H9 (cell line): ENCODE data around the gene B3GNT5. TPM values are rescaled to one million over a fixed set of nuclear protein-coding genes. Genes with fewer than 3 reads are reported as not detected.

Source experiments
- DNase-seq: peaks from one replicate; pipeline ENCODE4 v3.0.0-alpha.2; 2017
- H2AFZ ChIP-seq: one replicate; pipeline ENCODE4 v1.6.1; 2013; ENCODE audit warnings: mild to moderate bottlenecking, low read length, control low read depth, moderate library complexity
- H2AK5ac ChIP-seq: 2 replicates; pipeline ENCODE4 v1.6.1; 2013; ENCODE audit warnings: low read length, control low read depth, mixed read lengths; ENCODE audit not compliant: insufficient read length
- H2BK120ac ChIP-seq: one replicate; pipeline ENCODE4 v1.6.1; 2013; ENCODE audit warnings: low read depth, mild to moderate bottlenecking, low read length, control low read depth, inconsistent platforms; ENCODE audit not compliant: poor library complexity, severe bottlenecking
- H2BK12ac ChIP-seq: 2 replicates; pipeline ENCODE4 v1.6.1; 2013; ENCODE audit warnings: low read length, control low read depth, mixed read lengths, low read depth; ENCODE audit not compliant: insufficient read length
- H2BK15ac ChIP-seq: 2 replicates; pipeline ENCODE4 v1.6.1; 2013; ENCODE audit warnings: low read depth, low read length, control low read depth
- H2BK20ac ChIP-seq: one replicate; pipeline ENCODE4 v1.6.1; 2013; ENCODE audit warnings: low read depth, mild to moderate bottlenecking, low read length, control low read depth, inconsistent platforms; ENCODE audit not compliant: poor library complexity, severe bottlenecking
- H2BK5ac ChIP-seq: 2 replicates; pipeline ENCODE4 v1.6.1; 2013; ENCODE audit warnings: low read length, control low read depth, mixed read lengths; ENCODE audit not compliant: insufficient read length
- H3K14ac ChIP-seq: 2 replicates; pipeline ENCODE4 v1.6.1; 2013; ENCODE audit warnings: low read length, control low read depth; ENCODE audit not compliant: insufficient read depth
- H3K18ac ChIP-seq: 2 replicates; pipeline ENCODE4 v1.6.1; 2013; ENCODE audit warnings: low read depth, mild to moderate bottlenecking, mixed read lengths, low read length, control low read depth; ENCODE audit not compliant: insufficient read length
- H3K23ac ChIP-seq: 2 replicates; pipeline ENCODE4 v1.6.1; 2013; ENCODE audit warnings: low read length, control low read depth, mixed read lengths, low read depth; ENCODE audit not compliant: insufficient read length
- H3K23me2 ChIP-seq: 2 replicates; pipeline ENCODE4 v1.6.1; 2013; ENCODE audit warnings: low read depth, mild to moderate bottlenecking, mixed read lengths, low read length, control low read depth; ENCODE audit not compliant: insufficient read length, poor library complexity, severe bottlenecking
- H3K27ac ChIP-seq: 2 replicates; pipeline ENCODE4 v1.5.1; 2013; ENCODE audit warnings: low read length, control low read depth, mixed read lengths, low read depth; ENCODE audit not compliant: insufficient read length
- H3K27me3 ChIP-seq: 2 replicates; pipeline ENCODE4 v1.6.1; 2013; ENCODE audit warnings: low read length, control low read depth, inconsistent platforms; ENCODE audit not compliant: insufficient read depth
- H3K4ac ChIP-seq: 2 replicates; pipeline ENCODE4 v1.6.1; 2013; ENCODE audit warnings: low read depth, mild to moderate bottlenecking, control low read depth, inconsistent platforms, low read length, moderate library complexity
- H3K4me1 ChIP-seq: 2 replicates; pipeline ENCODE4 v1.6.1; 2013; ENCODE audit warnings: low read length, control low read depth, inconsistent platforms; ENCODE audit not compliant: insufficient read depth
- H3K4me2 ChIP-seq: 2 replicates; pipeline ENCODE4 v1.6.1; 2013; ENCODE audit warnings: low read length, control low read depth, mixed read lengths; ENCODE audit not compliant: insufficient read length, insufficient read depth
- H3K56ac ChIP-seq: 2 replicates; pipeline ENCODE4 v1.6.1; 2013; ENCODE audit warnings: low read depth, mild to moderate bottlenecking, mixed read lengths, low read length, control low read depth; ENCODE audit not compliant: insufficient read length
- H3K79me1 ChIP-seq: 2 replicates; pipeline ENCODE4 v1.6.1; 2013; ENCODE audit warnings: low read depth, mild to moderate bottlenecking, moderate library complexity, low read length, control low read depth, inconsistent platforms; ENCODE audit not compliant: insufficient read depth, poor library complexity, severe bottlenecking
- H3K79me2 ChIP-seq: 2 replicates; pipeline ENCODE4 v1.6.1; 2013; ENCODE audit warnings: low read length, control low read depth, inconsistent platforms; ENCODE audit not compliant: insufficient read depth
- H3K9ac ChIP-seq: 2 replicates; pipeline ENCODE4 v1.6.1; 2013; ENCODE audit warnings: low read length, control low read depth, mixed read lengths; ENCODE audit not compliant: insufficient read length; ENCODE audit errors: extremely low read depth
- H3K9me3 ChIP-seq: one replicate; pipeline ENCODE4 v1.6.1; 2013; ENCODE audit warnings: low read depth, low read length, inconsistent platforms; ENCODE audit not compliant: control insufficient read depth
- H3T11ph ChIP-seq: one replicate; pipeline ENCODE4 v1.6.1; 2013; ENCODE audit warnings: mild to moderate bottlenecking, low read length, control low read depth, inconsistent platforms
- H4K20me1 ChIP-seq: one replicate; pipeline ENCODE4 v1.6.1; 2013; ENCODE audit not compliant: control insufficient read depth, insufficient read length, insufficient read depth
- H4K5ac ChIP-seq: 2 replicates; pipeline ENCODE4 v1.6.1; 2013; ENCODE audit warnings: low read depth, mild to moderate bottlenecking, mixed read lengths, low read length, control low read depth; ENCODE audit not compliant: insufficient read length
- H4K8ac ChIP-seq: replicated peaks from 2 replicates; pipeline ENCODE4 v1.6.1; 2013; ENCODE audit warnings: low read length, control low read depth, mixed read lengths, low read depth; ENCODE audit not compliant: insufficient read length
- H4K91ac ChIP-seq: 2 replicates; pipeline ENCODE4 v1.6.1; 2013; ENCODE audit warnings: low read depth, mild to moderate bottlenecking, moderate library complexity, mixed read lengths, low read length, control low read depth; ENCODE audit not compliant: insufficient read length
- H3K27ac Mint-ChIP-seq, 3 experiments: 2 replicates in 2 of 3; 3 replicates in 1 of 3; pipeline ENCODE4 v1.8.0; 2020 to 2021; ENCODE audit warnings: mixed read lengths in 3 of 3, mild to moderate bottlenecking in 1 of 3, moderate library complexity in 1 of 3
- H3K27me3 Mint-ChIP-seq: 2 replicates; pipeline ENCODE4 v1.8.0; 2021; ENCODE audit warnings: low read depth, mild to moderate bottlenecking, moderate library complexity, mixed read lengths
- H3K36me3 Mint-ChIP-seq, 3 experiments: 2 replicates in 2 of 3; 3 replicates in 1 of 3; pipeline ENCODE4 v1.8.0; 2020 to 2021; ENCODE audit warnings: low read depth in 3 of 3, mixed read lengths in 3 of 3; ENCODE audit not compliant: insufficient read depth in 1 of 3
- H3K4me1 Mint-ChIP-seq, 2 experiments: 2 replicates each; pipeline ENCODE4 v1.8.0; 2020; ENCODE audit warnings: mixed read lengths in 2 of 2
- H3K4me3 Mint-ChIP-seq, 2 experiments: 2 replicates in 1 of 2; 3 replicates in 1 of 2; pipeline ENCODE4 v1.8.0; 2020 to 2021; ENCODE audit warnings: mild to moderate bottlenecking in 2 of 2, mixed read lengths in 2 of 2, moderate library complexity in 1 of 2
- H3K9me3 Mint-ChIP-seq, 2 experiments: 2 replicates in 1 of 2; 3 replicates in 1 of 2; pipeline ENCODE4 v1.8.0; 2020; ENCODE audit warnings: mild to moderate bottlenecking in 2 of 2, mixed read lengths in 2 of 2, moderate library complexity in 1 of 2
- WGBS: extraction: QIAGEN DNeasy Blood & Tissue Kit; methylation state at CpG from one replicate; pipeline ENCODE4 v1.1.7; 2013; ENCODE audit warnings: missing lambda C conversion rate, low lambda C conversion rate, mixed read lengths; ENCODE audit not compliant: insufficient read length; ENCODE audit errors: extremely low coverage; 5-methylcytosine and 5-hydroxymethylcytosine counted together
- total RNA-seq: library from RNA; stranded (reverse); gene quantifications from 2 replicates; pipeline ENCODE4 v1.2.1, GENCODE V29; 2021
- TF ChIP-seq, protein P1 (sequence below): fragments of 200-600 bp; sonication (generic); conservative IDR thresholded peaks from 3 replicates; pipeline ENCODE4 v1.8.0; 2021; ENCODE audit warnings: antibody characterized with exemption, mild to moderate bottlenecking

The B3GNT5 gene
- total RNA-seq, 1 experiment from 2014 or later: 7.3 TPM

DNA sequence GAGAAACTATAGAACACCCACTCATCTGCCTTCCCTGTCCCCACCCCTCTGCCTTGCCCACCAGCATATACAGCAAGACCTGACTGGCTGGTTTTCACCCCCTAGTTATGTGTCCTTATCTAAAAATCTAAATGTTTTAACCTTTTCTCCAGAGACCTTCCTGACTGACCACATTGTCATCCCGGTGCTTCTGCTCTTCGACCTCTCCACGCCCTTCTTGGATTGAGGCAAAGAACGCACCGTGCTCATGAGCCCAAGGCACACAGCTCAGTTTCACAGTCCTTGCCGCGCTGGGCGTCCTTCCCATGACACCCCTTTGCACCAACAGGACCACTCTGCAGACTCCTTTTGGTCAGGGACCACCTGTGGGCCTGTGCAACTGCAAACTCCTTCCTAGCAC, 62.7 kb downstream of the B3GNT5 start:
- H3K14ac ChIP-seq: no peak overlapping the region
- H3K23me2 ChIP-seq: no peaks in the 10 kb centered on the region
- no peak overlapping the region for H2AFZ ChIP-seq
- no peak overlapping the region for H3K27ac ChIP-seq
- H3K9me3 Mint-ChIP-seq: no peaks in the 10 kb centered on the region
- H2BK5ac ChIP-seq: no peak overlapping the region
- H4K91ac ChIP-seq: no peak overlapping the region
- H3K27me3 Mint-ChIP-seq: no peaks in the 10 kb centered on the region
- H3K18ac ChIP-seq: no peak overlapping the region
- TF ChIP-seq, protein P1, sequence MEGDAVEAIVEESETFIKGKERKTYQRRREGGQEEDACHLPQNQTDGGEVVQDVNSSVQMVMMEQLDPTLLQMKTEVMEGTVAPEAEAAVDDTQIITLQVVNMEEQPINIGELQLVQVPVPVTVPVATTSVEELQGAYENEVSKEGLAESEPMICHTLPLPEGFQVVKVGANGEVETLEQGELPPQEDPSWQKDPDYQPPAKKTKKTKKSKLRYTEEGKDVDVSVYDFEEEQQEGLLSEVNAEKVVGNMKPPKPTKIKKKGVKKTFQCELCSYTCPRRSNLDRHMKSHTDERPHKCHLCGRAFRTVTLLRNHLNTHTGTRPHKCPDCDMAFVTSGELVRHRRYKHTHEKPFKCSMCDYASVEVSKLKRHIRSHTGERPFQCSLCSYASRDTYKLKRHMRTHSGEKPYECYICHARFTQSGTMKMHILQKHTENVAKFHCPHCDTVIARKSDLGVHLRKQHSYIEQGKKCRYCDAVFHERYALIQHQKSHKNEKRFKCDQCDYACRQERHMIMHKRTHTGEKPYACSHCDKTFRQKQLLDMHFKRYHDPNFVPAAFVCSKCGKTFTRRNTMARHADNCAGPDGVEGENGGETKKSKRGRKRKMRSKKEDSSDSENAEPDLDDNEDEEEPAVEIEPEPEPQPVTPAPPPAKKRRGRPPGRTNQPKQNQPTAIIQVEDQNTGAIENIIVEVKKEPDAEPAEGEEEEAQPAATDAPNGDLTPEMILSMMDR: no peak
- H3K4me1 Mint-ChIP-seq: peaks cover 15 to 21% of the 10 kb centered on the region in 2 experiments
- no peaks in the 10 kb centered on the region for H3K79me2 ChIP-seq
- no peak overlapping the region for H2BK120ac ChIP-seq
- H3K4me3 Mint-ChIP-seq: no peak overlapping the region
- H3K27me3 ChIP-seq: no peaks in the 10 kb centered on the region
- H2BK12ac ChIP-seq: no peak overlapping the region
- H3K79me1 ChIP-seq: no peaks in the 10 kb centered on the region
- H3K9me3 ChIP-seq: no peaks in the 10 kb centered on the region
- no peaks in the 10 kb centered on the region for H3K4me1 ChIP-seq
- H4K5ac ChIP-seq: no peak overlapping the region
- no peak for DNase-seq
- no peak overlapping the region for H3K9ac ChIP-seq
- H3K27ac Mint-ChIP-seq: peak overlapping the region in 2 of 3 experiments; percentile 8 to 12; a peak in 4 of 7 replicates
- H3K36me3 Mint-ChIP-seq: peaks cover 0 to 9% (median 5%) of the 10 kb centered on the region in 3 experiments; a peak in 6 of 7 replicates
- no peak overlapping the region for H3K56ac ChIP-seq
- H3K4me2 ChIP-seq: no peak overlapping the region
- no peak overlapping the region for H2BK20ac ChIP-seq
- no peak overlapping the region for H2BK15ac ChIP-seq
- H3K23ac ChIP-seq: no peak overlapping the region
- no peak overlapping the region for H3K4ac ChIP-seq
- no peak overlapping the region for H4K8ac ChIP-seq
- H3T11ph ChIP-seq: no peak overlapping the region
- H4K20me1 ChIP-seq: no peaks in the 10 kb centered on the region
- WGBS: no CpG with 5 or more reads among the region's 8 CpGs
- no peak overlapping the region for H2AK5ac ChIP-seq
